GM12874 (cell line): ENCODE measurements around the gene DNAJC25.

Experiments used
- TF ChIP-seq, protein P1 (sequence below): IDR thresholded peaks from 2 replicates; pipeline ENCODE4 v1.5.1; 2011; ENCODE audit warnings: low read depth, mild to moderate bottlenecking, control low read depth, low read length, moderate library complexity; ENCODE audit not compliant: insufficient read depth

Gene DNAJC25

GRCh38 chr9:111599955-111600343 is 31.2 kb upstream of the DNAJC25 start:
- TF ChIP-seq, protein P1, sequence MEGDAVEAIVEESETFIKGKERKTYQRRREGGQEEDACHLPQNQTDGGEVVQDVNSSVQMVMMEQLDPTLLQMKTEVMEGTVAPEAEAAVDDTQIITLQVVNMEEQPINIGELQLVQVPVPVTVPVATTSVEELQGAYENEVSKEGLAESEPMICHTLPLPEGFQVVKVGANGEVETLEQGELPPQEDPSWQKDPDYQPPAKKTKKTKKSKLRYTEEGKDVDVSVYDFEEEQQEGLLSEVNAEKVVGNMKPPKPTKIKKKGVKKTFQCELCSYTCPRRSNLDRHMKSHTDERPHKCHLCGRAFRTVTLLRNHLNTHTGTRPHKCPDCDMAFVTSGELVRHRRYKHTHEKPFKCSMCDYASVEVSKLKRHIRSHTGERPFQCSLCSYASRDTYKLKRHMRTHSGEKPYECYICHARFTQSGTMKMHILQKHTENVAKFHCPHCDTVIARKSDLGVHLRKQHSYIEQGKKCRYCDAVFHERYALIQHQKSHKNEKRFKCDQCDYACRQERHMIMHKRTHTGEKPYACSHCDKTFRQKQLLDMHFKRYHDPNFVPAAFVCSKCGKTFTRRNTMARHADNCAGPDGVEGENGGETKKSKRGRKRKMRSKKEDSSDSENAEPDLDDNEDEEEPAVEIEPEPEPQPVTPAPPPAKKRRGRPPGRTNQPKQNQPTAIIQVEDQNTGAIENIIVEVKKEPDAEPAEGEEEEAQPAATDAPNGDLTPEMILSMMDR = no peak

- TF ChIP-seq, protein P1 = no peak
Observed at GRCh38 chr9:111601237-111602018, 29.7 kb upstream of the DNAJC25 start.

GRCh38 chr9:111603041-111603440 is 28.1 kb upstream of the DNAJC25 start:
- TF ChIP-seq, protein P1 = no peak

DNA sequence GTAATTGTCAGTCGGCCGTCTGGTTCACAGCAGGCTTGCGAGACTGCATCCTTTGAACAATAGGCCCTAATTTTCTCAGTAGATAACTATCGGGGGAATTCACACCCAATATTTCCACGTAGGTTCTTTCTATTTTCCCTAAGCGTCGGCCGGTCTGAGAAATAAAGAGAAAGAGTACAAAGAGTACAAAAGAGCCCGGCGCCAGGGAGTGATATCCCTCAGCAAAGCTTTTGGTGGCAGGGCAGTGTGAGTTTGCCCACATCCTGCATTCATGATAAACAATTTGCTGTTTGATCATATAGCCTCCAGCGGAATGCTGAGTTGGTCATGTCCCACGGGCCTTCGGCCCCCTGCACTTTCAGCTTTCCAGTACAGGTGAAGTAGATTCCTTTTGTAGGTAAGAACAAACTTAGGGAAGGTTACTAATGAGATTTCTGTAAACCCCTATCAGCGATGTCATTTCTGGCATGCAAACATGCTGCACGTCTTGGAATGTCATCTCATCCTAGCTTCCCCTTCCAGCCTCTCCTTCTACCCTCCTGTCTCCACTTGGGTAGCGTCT is 27.0 kb upstream of the DNAJC25 start:
- TF ChIP-seq, protein P1 = no peak

GRCh38 chr9:111605041-111605559 is 26.0 kb upstream of the DNAJC25 start:
- TF ChIP-seq, protein P1 = no peak

DNA sequence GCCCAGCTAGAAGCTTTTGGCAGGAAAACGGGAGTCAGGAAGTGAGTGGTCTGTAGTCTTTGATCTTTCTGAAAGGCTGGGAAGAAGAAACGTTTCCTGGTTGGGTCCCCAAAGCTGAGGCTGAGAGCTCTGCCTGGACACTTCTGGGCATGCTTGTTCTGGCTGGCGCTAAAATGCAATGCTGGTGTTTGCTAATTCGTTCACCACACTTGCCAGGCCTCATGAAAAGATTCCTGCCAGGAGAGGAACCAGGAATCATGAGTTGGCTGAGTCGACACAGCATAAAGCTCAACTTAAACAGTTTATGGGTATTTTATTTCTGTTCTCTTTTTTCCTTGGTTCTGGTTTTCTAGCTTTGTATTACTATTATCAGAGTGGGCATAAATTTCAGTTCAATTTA is 21.0 kb upstream of the DNAJC25 start:
- TF ChIP-seq, protein P1 = no peak

DNA sequence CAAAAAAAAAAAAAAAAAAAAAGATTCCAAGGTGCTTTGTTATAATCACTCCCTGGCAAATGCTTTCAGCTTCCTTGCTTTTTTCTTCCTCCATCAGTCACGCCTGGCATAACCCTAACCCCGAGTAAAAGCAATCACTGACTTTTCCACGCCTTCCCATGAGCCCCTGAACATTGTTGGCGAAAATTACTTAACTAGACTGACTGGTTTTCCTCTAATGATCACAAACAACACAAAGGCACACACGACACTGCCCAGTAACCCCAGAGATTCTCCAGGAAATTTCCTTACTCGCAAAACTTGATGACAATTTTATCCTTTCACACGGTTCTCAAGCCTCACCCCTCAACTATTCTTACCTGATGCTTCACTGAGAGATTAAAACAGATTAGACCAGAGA is 20.3 kb upstream of the DNAJC25 start:
- TF ChIP-seq, protein P1 = no peak
